ENCODE results near the gene FADS3. TPM values are rescaled to one million over a fixed set of nuclear protein-coding genes. Genes with fewer than 3 reads are reported as not detected.
A peak's percentile ranks its signal among the peaks of the same experiment; 100 is the strongest.

Gene FADS3
- total RNA-seq, 2 donors from 2014 or later, result 83.0 to 106 TPM

DNA sequence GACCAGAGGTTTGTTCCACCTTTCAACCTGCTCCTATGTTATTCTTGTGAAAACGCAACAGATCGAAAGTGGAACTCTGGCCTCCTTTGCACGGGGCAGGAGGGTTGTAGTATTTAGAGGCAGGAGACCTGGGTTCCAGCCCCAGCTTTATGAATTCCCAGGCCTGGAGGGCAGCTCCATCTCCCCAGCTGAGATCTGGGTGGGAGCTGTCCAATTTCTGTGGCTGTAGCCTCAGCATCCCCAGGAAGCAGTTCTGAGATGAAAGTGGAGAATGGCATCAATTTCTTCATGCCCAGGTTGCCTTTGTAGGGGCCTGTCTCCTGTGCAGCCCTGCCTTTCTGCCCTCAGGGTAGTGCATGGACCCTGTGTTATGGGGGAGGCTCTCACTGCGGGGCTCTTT lies 59.1 kb downstream of the FADS3 start:
- intact Hi-C loops (cut with DNase I), result no loop called here
- peak; percentile 20 for DNase-seq (ENCODE audit: low spot score)

DNA sequence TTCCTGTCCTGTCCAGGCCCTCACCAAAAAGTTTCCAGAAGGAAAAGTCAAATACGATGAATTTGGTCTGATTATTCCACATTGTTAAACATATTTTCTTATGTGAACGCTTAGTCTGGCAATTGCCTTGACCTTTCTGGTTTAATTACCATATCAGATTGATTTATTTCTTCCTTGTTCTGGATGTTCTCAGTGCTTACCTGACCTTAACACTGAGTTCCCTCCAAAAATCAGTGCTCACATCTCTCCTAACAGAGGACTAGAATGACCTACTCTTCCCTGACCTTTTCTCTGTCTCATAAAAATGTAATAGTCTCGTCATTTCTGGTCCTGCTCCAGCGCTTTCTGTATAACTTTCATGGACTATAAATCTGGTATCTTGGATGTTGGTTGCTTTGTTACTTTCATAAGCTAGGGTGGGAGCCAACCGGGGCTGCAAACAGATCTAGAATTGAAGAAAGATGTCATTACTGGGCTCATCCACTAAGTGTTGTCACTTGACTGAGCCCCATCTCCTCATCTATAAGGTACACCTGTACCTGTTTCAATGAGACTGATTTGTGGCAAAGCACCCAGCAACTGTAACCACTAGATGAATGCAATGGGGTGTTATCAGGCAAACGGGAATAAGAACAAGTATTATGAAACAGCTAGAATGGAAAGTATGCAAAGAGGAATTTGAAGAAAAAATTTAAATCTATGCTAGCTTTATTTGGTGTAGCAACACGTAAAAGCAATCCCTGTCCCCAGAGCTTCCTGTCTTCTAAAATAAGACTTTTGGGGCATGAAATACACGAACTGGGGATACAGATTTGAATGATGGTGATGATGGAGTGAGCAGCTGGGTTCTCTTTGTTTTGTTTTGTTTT lies 60.9 kb downstream of the FADS3 start:
- intact Hi-C loops (cut with DNase I), result no loop called here
- no peak for DNase-seq (ENCODE audit: low spot score)

DNA sequence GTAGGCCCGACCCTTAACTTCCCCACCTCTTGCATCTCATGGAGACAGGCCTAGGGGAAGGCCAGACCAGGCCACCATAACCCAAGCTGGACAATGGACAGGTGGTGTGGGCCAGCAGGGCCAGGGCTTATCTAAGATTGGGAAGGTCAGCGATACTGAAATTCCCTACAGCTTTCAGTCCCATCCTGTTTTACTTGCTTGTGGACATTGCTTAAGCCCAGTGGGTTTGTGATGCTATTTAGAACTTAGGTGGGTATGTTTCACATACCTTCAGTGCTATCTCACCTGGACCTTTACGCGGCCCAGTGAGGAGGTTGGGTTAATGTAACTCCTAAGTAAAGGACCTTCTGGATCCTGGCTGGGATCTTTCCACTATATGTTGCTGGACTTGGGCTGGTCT lies 61.5 kb downstream of the FADS3 start:
- intact Hi-C loops (cut with DNase I), result no loop called here
- DNase-seq (ENCODE audit: low spot score), result no peak

DNA sequence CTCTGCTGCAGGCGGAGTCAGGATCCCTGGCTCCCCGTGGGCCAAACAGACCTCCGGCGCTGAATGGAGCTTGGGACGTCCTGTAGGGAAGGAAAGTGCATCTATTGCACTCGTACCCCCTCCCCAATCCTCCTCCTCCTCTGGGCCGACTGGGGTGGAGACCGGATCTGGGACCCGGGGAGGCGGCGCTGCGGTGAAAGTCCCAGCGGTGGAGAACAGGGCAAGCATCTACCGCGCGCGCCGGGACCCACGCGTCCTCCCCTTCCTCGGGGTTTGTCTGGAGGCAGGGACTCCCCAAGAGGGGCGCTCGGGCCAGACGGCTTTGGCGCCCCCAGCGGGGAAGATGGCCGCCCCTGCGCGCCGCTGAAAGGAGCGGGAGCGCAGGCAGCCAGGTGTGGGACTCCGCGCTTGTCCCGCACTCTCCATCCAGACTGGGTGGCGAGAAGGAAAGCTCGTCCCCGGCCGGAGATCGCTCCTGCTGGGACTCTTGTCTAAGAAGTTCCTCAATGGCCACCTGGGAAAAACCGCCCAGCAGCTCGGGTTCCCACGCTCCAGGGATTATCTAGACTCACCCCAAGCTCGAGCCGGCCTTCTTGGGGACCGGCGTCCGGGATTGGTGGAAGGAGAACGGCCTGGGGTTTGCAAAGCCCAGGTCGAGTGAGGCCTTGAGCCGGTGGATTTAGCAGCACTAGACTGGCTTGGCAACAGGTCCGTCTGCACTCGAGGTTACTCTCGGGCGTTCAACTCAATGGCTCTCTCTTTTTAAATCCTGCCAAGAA lies 62.5 kb downstream of the FADS3 start:
- peak; percentile 88 for DNase-seq (ENCODE audit: low spot score)
- intact Hi-C loops (cut with DNase I), result no loop called here

DNA sequence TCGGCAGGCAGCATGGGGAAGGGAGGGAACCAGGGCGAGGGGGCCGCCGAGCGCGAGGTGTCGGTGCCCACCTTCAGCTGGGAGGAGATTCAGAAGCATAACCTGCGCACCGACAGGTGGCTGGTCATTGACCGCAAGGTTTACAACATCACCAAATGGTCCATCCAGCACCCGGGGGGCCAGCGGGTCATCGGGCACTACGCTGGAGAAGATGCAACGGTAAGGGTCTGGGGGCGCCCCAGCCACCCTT lies 63.0 kb downstream of the FADS3 start:
- intact Hi-C loops (cut with DNase I), result no loop called here
- DNase-seq (ENCODE audit: low spot score), result no peak

DNA sequence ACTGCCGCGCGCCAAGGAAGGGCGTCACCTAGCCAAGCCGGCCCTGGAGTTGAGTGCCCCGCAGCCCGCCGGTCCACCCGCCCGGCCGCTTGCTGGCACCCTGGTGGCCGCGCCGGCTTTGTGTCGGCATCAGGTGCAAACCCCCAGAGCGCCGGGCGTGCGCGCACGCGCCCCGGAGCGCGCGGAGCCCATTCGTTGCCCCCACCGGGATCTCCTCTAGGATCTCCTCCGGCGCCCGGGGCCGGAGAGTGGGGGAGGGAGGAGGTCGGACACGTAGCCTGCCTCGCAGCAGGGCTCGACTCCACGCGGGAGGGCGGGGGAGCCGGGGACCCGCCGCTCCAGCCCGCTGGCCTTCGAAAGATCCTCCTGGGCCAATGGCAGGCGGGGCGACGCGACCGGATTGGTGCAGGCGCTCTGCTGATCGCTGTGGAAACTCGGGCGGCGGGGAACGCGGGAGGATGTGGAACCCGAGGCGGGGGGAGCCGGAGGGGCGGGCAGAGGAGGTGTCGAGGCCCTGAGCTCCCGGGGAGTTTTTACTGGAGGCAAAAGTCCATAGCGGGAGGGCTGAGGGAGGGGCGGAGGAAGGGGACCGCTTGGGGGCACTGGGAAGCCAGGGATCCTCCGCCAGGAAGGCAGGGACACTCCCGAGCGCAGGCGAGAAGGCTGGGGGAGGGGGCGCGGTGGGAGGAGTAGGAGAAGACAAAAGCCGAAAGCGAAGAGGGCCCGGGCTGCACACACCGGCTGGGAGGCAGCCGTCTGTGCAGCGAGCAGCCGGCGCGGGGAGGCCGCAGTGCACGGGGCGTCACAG lies 63.6 kb downstream of the FADS3 start, which contains the start of gene FADS2:
Gene FADS2 (plus strand): TSS at position 730 of the 808 bp plus-strand sequence. CDS start 91 bp downstream, outside the sequence.
- DNase-seq (ENCODE audit: low spot score), result peak; percentile 99
- intact Hi-C loops (cut with DNase I), result no loop called here

DNA sequence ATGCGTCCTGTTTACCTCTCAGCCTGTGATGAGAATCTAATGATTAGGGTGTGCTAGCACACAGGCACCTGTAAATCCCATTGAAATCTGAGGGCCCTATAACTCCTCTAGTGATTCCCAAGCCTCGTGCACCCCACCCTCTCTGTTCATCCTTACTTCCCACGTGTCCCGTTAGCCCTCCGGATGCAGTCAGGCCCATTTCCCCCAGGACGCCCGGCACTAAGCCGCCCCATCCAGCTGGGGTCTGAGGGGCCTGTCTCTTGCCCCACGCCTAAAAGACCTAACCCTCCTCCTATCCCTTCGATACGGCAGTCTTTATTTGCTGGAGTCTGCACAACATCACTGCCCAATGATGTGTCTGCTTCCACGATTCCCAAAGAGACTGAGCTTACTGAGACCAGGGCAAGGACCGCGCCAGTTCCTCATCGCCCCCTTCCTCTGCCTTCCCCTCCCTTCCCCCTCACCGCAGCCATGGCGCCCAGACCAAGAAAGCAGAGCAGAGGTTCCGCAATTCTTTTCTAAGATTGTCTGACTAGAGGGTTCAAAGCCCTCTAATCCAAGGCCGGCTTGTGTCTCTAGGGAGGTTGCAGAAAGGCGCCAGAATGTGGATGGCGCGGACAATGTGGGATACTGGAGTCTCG lies 64.3 kb downstream of the FADS3 start:
- intact Hi-C loops (cut with DNase I), result no loop called here
- DNase-seq (ENCODE audit: low spot score), result peak; percentile 86

Small RNAs within 50 kb of the gene (microRNA-seq; reads per million reads assigned to microRNA genes)
- gene MIR6746 (ENCODE audit: borderline microRNAs expressed in 2 of 2), result 0 to 0.97 reads per million in 2 donors

Other genes with a start within 250 kb of the FADS3 start
- gene DAGLA, start 211.2 kb downstream of the FADS3 start, total RNA-seq, result 1 to 10 TPM; 1.8 to 2.4 TPM
- 1 to 10 TPM; 3.1 to 3.7 TPM for gene MYRF, start 138.9 kb downstream of the FADS3 start, total RNA-seq
- 10 to 100 TPM; 78.2 to 84.7 TPM for gene TMEM258, start 98.9 kb downstream of the FADS3 start, total RNA-seq
- 1 to 10 TPM; 4.6 to 6.0 TPM for gene FEN1, start 98.6 kb downstream of the FADS3 start, total RNA-seq
- gene FADS1, start 74.5 kb downstream of the FADS3 start, total RNA-seq, result 10 to 100 TPM; 28.8 to 29.8 TPM
- 100 to 1,000 TPM in 1 of 2 donors, 10 to 100 TPM in 1; 60.3 to 123 TPM for gene FADS2, start 63.2 kb downstream of the FADS3 start, total RNA-seq
- 10 to 100 TPM; 26.7 to 31.5 TPM for gene RAB3IL1, start 26.0 kb upstream of the FADS3 start, total RNA-seq
- gene BEST1, start 58.8 kb upstream of the FADS3 start, total RNA-seq, result 1 to 10 TPM; 5.8 to 9.5 TPM
- 1,000 to 10,000 TPM; 2,679 to 3,454 TPM for gene FTH1, start 76.1 kb upstream of the FADS3 start, total RNA-seq
- gene INCENP, start 232.5 kb upstream of the FADS3 start, total RNA-seq, result 10 to 100 TPM; 11.8 to 22.4 TPM